ENCODE data around the gene ZNF423.

GRCh38 chr16:49640581-49640980, 215.3 kb downstream of the ZNF423 start:
- TF ChIP-seq CTCF (IDR thresholded peaks at IDR 0.05) (no peak), POLR2A (IDR thresholded peaks at IDR 0.05) (no peak)

All from right lobe of liver (tissue), 4 donors.